Measurements from ENCODE around the gene SLC24A4.

Gene SLC24A4

DNA sequence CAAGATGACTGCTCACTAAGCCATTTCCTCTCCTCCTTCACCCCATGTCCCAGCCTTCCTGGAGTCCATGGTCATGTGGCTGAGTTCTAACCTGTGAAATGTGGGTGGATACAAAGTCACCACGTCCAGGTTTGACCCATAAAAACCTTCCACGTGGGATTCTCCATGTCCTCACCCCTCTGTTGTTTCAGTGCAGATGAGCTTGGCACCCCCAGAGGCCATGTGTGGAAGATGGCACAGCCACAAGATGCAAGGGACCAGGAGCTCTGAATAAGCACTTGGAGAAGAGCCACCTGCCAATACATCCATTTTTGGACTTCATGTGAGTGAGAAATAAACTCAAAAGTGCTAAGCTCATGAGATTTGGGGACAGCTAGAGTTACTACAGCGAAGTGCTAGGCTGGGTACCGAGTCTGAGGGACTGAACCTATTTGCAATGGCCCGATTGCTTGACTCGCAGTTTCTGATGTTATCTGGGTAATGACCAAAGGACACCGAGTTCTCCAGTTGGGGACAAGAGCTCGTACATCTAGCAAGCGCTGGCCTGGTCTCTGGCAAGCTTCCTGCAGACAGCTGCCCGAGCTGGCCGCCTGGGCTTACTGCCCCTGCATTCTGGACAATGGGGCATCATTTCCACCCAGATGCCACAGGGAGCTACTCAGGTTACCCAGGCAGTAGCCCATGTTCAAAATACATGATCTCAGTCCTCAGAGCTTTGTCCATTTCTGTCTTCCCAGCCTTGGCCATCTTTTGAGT is 7.7 kb upstream of the SLC24A4 start:
- peaks cover 17% of the 10 kb centered on the region for H3K4me1 ChIP-seq
- TF ChIP-seq Cebpa-rat (IDR thresholded peaks at IDR 0.05) = no peak
- no peaks in the 10 kb centered on the region for H3K9me3 ChIP-seq
- no peak overlapping the region for H3K4me3 ChIP-seq
- H4K20me1 ChIP-seq = no peaks in the 10 kb centered on the region
- no peaks in the 10 kb centered on the region for H3K27me3 ChIP-seq
- no peak overlapping the region for H3K9ac ChIP-seq
- H3K27ac ChIP-seq = no peak overlapping the region
- no peaks in the 10 kb centered on the region for H3K36me3 ChIP-seq
- no peak overlapping the region for H3K4me2 ChIP-seq

DNA sequence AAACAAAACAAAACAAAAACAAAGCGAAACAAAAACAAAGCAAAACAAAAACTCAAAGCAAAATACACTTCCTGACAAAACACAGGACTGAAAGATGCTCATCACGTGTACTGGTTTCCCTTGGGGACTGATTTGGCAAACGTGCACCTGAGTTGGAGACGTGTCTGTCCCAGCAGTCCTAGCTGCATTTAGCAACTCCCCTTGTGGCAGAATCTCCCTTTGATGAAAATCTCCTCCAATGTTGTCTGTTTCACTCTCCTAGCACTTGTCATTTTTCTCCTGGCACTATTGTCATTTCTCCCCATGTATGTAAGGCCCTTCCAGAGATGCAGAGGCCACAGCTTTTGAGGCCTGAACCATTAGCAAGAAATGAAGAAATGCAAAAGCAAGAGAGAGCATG is 6.8 kb upstream of the SLC24A4 start:
- no peak for TF ChIP-seq Cebpa-rat (IDR thresholded peaks at IDR 0.05)
- peaks cover 17% of the 10 kb centered on the region for H3K4me1 ChIP-seq
- no peaks in the 10 kb centered on the region for H4K20me1 ChIP-seq
- no peak overlapping the region for H3K27ac ChIP-seq
- no peaks in the 10 kb centered on the region for H3K27me3 ChIP-seq
- no peak overlapping the region for H3K4me3 ChIP-seq
- no peak overlapping the region for H3K9ac ChIP-seq
- no peaks in the 10 kb centered on the region for H3K9me3 ChIP-seq
- peak overlapping the region; percentile 44 for H3K4me2 ChIP-seq
- no peaks in the 10 kb centered on the region for H3K36me3 ChIP-seq

DNA sequence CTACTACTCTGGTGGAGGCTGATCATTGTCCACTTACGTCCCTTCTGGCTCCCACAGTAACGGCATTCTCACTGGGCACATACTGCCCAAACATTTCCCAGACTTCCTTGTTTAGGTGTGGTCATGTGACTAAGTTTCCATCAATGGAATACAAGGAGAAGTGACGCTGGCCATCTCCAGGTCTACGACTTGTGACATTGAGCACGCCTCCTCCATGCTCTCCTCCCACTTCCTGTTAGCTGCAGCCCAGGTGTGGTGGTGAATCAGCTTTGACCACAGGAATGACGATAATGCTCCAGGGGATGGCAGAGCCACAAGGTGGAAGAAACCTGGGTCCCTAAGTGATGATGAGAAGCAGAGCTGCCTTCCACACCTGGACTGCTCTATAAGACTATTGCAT is 6.0 kb upstream of the SLC24A4 start:
- H3K9me3 ChIP-seq = no peaks in the 10 kb centered on the region
- no peaks in the 10 kb centered on the region for H3K27me3 ChIP-seq
- no peak overlapping the region for H3K9ac ChIP-seq
- H3K4me3 ChIP-seq = no peak overlapping the region
- no peaks in the 10 kb centered on the region for H3K36me3 ChIP-seq
- no peak overlapping the region for H3K27ac ChIP-seq
- TF ChIP-seq Cebpa-rat (IDR thresholded peaks at IDR 0.05) = no peak
- H3K4me1 ChIP-seq = peaks cover 17% of the 10 kb centered on the region
- peak overlapping the region; percentile 44; the same call in 1 of the 2 replicates for H3K4me2 ChIP-seq
- no peaks in the 10 kb centered on the region for H4K20me1 ChIP-seq

DNA sequence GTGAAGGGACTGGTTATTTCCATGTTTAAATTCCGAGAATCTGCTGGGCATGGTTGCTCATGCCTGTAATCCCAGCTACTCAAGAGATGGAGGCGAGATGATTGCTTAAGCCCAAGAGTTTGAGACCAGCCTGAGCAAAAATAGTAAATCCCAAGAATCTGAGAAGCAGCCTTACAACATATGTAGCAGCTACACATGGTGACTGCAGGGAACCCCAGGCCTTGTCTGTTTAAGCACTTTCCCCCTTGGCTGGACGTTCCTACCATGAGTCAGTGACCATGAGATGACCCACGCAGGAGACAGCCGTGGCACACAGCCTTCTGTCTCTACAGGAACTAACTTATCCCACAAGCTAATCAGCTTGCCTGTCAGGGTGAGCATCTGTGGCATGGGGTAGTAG is 5.5 kb upstream of the SLC24A4 start:
- Histone ChIP-seq H4K20me1 (no peaks in the 10 kb centered on the region), H3K9ac (no peak overlapping the region), H3K9me3 (no peaks in the 10 kb centered on the region), H3K4me3 (no peak overlapping the region), H3K4me2 (0 out of 2 replicates have a peak overlapping the region, but pooled peaks have one; percentile 44), H3K27ac (no peak overlapping the region), H3K27me3 (no peaks in the 10 kb centered on the region), H3K36me3 (no peaks in the 10 kb centered on the region), H3K4me1 (peaks cover 17% of the 10 kb centered on the region)
- no peak for TF ChIP-seq Cebpa-rat (IDR thresholded peaks at IDR 0.05)

DNA sequence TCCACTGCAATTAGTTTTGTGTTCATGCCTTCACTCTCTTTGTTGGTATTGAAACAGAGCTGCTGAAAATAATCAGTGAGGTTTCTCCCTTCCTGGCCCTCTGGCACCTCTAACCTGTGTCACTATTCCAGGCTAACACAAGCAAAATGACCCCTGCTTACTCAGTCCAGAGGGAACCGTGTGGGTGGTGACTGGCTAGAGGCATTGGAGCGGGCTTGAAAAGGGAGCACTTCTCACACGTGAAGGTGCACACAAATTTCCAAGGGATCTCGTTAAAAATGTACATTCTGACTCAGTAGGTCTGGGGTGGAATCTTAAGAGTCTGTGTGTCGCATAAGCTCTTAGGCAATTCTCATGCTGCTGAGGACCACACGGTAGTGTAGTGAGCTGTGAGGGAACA is 1.3 kb upstream of the SLC24A4 start:
- no peaks in the 10 kb centered on the region for H4K20me1 ChIP-seq
- no peaks in the 10 kb centered on the region for H3K36me3 ChIP-seq
- no peak overlapping the region for H3K4me3 ChIP-seq
- H3K27me3 ChIP-seq = peaks cover 12% of the 10 kb centered on the region; the same call in 1 of the 2 replicates
- no peak overlapping the region for H3K4me2 ChIP-seq
- H3K4me1 ChIP-seq = peaks cover 10% of the 10 kb centered on the region
- TF ChIP-seq Cebpa-rat (IDR thresholded peaks at IDR 0.05) = no peak
- H3K9me3 ChIP-seq = peaks cover 14% of the 10 kb centered on the region
- H3K27ac ChIP-seq = no peak overlapping the region
- no peak overlapping the region for H3K9ac ChIP-seq

DNA sequence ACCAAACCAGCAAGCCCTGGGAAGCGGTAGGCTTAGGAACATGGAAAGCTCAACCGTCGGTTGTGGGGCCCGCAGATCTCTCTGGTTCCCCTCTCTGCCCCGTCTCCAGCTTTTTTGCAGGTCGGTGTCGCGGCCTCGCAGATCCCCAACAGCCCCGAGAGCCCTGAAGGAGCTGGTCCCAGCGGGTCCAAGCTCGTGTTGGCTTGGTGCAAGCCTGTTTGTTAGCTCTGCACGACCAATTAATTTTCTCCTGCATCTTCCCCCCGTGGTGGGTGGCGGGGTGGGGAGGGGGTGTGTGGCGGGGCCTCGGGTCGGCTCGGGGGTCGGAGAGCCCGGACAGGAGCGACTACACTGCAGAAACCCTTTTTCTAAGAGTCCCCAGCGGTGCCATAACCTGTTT is 449 bp upstream of the SLC24A4 start:
- Histone ChIP-seq H3K27ac (no peak overlapping the region), H3K4me3 (no peak overlapping the region), H3K4me1 (peaks cover 2% of the 10 kb centered on the region; the same call in 1 of the 2 replicates), H4K20me1 (no peaks in the 10 kb centered on the region), H3K9ac (no peak overlapping the region), H3K4me2 (no peak overlapping the region), H3K9me3 (peaks cover 14% of the 10 kb centered on the region), H3K36me3 (no peaks in the 10 kb centered on the region), H3K27me3 (peaks cover 12% of the 10 kb centered on the region; the same call in 1 of the 2 replicates)
- no peak for TF ChIP-seq Cebpa-rat (IDR thresholded peaks at IDR 0.05)

DNA sequence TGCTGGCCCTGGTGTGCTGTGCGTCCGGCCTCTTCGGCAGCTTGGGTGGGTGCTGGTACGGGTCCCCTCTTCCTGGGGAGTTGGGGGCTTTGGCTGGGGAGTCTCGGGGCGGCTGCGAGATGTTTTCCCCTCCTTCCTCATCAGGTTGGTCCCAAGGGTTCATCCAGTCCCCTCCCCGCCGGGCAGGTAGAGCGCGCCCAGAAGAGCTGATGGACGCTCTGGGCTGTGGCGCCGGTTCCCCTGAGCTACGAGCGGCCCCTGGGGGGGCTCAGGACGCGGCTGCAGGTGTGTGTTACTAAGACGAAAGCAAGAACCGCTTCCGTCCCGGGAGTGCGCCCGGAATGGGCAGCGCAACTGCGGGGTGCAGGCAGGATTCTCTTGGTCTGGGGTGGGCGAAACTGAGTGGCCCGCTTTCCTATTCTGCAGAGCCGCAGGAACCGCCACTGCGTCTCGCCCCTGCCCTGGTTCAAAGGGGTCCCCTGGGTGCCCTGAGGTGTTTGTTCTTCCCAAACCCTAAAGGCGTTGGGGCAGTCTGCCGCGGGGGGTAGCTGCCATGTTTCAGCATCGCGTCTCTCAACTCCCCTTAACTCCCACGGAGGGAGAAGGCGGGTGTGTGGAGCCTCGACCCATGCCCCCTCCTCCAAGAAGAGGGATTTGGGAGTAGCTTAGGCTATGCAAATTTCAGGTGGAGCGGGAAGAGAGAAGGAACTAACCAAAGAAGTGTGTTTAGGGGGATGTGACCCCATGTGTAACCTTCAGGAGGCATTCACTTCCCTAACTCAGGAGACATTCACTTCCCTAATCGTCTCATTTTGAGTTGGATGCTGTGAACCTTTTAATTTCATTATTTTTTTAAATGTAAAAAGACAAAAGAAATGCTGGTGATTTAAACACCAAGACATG is 1.2 kb downstream of the SLC24A4 start:
- Histone ChIP-seq H3K9ac (no peak overlapping the region), H3K4me2 (no peak overlapping the region), H4K20me1 (no peaks in the 10 kb centered on the region), H3K27ac (no peak overlapping the region), H3K9me3 (peaks cover 14% of the 10 kb centered on the region), H3K27me3 (peaks cover 12% of the 10 kb centered on the region; the same call in 1 of the 2 replicates), H3K36me3 (no peaks in the 10 kb centered on the region), H3K4me3 (no peak overlapping the region), H3K4me1 (no peaks in the 10 kb centered on the region)
- TF ChIP-seq Cebpa-rat (IDR thresholded peaks at IDR 0.05) = no peak

DNA sequence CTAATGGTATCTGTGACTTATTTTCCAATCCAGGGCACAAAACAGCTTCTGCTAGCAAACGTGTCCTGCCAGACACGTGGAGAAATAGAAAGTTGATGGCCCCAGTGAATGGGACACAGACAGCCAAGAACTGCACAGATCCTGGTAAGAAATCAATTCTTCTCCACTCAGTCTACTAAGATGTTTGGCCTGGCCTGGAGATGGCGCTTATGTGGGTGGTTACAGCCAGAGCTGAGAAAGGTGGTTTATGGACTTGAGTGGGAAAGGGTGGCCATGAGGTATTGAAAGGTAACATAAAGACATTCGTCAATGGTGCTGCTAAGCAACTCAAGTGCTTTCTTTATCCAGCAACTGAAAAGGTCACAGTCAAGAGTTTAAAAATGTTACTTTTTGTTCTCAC is 2.9 kb downstream of the SLC24A4 start:
- no peak for TF ChIP-seq Cebpa-rat (IDR thresholded peaks at IDR 0.05)
- Histone ChIP-seq H3K27ac (no peak overlapping the region), H3K9me3 (peaks cover 14% of the 10 kb centered on the region), H3K4me1 (no peaks in the 10 kb centered on the region), H3K27me3 (peaks cover 12% of the 10 kb centered on the region; the same call in 1 of the 2 replicates), H3K36me3 (no peaks in the 10 kb centered on the region), H3K9ac (no peak overlapping the region), H4K20me1 (no peaks in the 10 kb centered on the region), H3K4me2 (no peak overlapping the region), H3K4me3 (no peak overlapping the region)

DNA sequence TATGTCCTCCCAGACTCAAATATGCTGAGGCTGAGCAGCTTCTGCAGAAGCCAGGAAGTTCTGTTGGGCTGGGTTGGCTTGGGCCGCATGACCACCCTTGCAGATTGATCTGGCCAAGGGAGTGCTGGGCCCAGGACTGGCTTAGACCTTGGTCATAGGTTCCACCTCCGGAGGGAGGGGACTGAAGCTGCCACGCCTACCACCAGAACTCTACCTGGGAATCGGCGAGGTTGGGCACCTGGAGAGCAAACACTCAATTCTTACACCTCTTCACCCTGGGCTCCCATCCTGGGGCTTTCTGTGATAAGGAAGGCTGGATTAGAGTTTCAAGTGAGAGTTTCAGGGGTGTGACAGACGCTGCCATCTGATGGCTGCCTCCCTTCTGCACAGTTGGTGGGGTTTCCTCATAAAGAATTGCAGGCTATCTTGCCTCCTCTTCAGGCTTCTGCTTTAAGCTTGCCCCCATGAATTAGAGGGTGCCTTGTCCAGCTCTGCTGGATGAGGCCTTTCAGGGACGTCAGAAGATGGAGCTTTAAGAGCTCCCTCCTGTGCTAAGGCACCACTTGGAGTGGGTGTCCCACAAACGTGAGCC is 5.8 kb downstream of the SLC24A4 start:
- peaks cover 5% of the 10 kb centered on the region; the same call in 1 of the 2 replicates for H3K27me3 ChIP-seq
- TF ChIP-seq Cebpa-rat (IDR thresholded peaks at IDR 0.05) = no peak
- H3K27ac ChIP-seq = no peak overlapping the region
- no peaks in the 10 kb centered on the region for H3K4me1 ChIP-seq
- H3K4me3 ChIP-seq = no peak overlapping the region
- H3K36me3 ChIP-seq = no peaks in the 10 kb centered on the region
- no peak overlapping the region for H3K9ac ChIP-seq
- H3K9me3 ChIP-seq = peaks cover 4% of the 10 kb centered on the region; the same call in 1 of the 2 replicates
- no peaks in the 10 kb centered on the region for H4K20me1 ChIP-seq
- H3K4me2 ChIP-seq = no peak overlapping the region

Data from BLaER1 (cell line).